Embryonic facial prominence (tissue), 1 donor: ENCODE data around the gene ZFP14.

Source experiments
- DNase-seq: peaks from one replicate; pipeline ENCODE4 v3.0.0-alpha.2; 2016; ENCODE audit errors: extremely low spot score

Gene ZFP14

DNA sequence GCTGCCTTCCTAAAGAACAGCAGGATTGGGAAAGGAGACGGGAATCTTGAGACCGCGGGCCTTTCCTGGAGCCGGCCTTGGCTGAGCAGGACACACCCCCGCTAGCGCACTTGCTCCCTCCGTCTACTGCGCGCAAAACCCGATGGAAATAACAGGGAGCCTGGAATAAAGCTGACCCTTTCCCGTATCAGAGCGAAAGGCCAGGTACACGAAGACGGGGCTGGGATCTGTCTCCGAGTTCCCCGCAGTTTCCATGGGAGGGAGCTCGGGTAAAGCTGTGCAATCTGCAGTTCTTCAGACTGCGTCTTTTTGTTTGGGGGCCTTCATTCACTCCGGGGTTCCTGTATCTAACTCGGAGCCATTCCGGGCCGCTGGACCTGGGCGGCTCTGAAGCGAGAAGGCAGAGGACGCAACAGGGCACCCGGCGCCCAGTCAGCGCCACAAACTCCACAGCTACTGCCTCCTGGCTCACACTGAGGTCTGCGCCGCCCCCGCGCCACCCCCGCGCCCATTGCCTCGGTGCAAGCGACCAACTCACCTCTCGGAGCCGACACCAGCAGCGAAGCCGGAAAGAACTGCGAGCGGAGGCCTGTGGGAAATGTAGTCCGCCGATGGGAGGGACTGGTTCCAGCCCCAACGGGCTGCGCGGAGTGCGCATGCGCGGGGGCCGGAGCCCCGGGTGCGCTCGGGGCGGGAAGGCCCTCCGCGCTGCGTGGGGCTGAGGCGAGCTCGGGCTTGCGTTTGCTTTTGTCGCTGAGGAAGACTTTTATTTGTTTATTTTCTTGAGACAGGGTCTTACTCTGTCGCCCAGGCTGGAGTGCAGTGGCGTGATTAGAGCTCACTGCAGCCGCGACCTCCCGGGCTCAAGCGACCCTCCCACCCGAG lies at the start of gene ZFP14:
TSS of gene ZFP14 (minus strand) at position 577 of the 885 bp plus-strand sequence. CDS start 11,309 bp downstream, outside the sequence.
- peak; percentile 85 for DNase-seq

DNA sequence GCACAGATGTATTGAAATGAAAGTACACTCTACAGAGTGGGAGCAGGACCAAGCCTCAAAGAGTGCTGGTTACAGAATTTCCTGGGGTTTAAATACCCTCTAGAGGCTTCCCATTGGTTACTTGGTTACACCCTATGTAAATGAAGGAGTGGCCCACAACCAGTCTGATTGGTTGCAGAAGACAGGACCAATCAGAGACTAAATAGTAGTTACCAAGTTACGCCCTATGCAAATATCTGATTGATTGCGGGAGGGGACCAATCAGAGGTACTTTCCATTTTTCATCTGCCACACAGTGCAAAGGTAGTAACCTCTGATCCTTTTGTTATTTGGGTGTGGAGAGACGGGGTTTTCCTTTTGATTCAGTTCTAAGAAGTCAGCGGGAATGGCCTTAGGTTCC lies 44.9 kb upstream of the ZFP14 start:
- no peak for DNase-seq

DNA sequence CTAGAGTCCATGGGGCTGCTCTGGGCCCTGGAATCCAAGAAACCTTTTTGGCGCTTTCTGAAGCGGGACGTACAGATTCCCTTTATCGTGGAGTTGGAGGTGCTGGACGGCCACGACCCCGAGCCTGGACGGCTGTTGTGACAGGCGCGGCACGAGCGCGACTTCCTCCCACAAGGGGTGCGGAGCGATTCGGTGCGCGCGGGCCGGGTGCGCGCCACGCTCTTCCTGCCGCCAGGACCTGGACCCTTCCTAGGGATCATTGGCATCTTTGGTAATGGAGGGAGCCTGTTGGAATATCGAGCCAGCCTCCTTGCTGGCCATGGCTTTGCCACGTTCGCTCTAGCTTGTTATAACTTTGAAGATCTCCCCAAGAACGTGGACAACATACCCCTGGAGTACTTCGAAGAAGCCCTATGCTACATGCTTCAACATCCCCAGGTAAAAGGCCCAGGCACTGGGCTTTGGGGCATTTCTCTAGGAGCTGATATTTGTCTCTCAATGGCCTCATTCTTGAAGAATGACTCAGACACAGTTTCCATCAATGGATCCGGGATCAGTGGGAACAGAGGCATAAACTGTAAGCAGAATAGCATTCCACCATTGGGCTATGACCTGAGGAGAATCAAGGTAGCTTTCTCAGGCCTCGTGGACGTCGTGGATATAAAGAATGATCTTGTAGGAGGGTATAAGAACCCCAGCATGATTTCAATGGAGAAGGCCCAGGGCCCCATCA lies 42.9 kb upstream of the ZFP14 start:
- no peak for DNase-seq

DNA sequence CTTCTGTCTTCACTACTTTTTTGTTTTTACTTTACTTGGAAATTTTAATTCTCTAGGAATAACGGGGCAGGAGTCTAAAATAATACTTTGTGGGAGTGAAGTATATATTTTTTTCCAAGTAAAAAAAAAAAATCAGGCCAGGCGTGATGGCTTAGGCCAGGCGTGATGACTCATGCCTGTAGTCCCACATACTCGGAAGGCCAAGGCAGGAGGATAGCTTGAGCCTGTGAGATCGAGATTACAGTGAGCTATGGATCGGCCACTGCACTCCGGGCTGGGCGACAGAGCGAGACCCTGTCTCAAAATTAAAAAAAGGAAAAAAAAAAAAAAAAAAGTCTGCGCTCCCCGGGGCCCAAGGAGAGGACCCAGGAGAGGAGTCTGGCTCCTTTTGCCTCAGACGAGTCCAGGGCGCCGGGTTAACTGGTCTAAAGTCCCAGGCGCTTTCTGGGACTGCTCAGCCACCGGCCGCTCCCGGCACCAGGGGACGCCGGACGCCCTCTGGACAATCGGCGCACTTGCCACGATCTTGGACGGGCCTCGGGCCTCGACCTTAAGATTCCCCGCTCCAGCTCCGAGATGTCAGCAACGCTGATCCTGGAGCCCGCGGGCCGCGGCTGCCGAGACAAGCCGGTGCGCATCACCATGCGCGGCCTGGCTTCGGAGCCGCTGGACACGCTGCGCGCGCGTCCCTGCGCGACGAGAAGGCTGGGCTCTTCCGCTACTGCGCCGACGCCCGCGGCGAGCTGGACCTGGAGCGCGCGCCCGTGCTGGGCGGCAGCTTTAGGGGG lies 42.2 kb upstream of the ZFP14 start:
- DNase-seq = no peak

DNA sequence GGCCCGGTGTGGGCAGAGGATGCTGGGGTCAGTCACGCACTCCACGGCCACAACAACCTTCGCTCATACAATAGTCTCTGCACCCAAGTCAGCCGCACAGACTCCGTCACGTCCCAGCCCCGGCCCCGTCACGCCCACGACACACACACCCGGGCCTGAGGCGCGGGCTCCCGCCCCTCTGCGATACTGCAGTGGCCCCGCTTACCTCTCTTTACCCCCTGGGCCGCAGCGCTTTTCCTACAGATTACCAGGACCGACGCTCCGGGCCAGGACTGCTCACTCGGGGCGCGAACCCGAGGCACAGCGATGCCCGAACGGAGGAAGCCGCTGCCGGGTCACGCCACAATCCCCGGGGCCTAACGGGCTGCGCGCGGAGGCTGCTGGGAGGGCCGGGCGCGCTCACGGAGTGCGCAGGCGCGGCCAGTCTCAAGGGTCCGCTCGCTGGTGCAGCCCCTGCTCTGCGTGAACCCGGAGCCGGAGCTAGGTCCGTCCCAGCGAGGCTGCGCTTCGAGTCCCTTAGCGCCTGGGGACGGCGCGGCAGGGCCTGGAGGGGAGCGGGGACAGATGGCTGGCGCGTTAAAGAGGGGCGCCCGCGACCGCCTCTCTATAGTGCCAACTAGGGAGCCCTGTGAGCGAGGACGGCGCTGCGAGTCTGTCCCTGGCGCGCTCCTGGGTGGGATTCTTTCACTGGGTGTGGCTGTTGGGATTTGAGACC lies 39.4 kb upstream of the ZFP14 start, which contains the start of gene ZFP82:
TSS of gene ZFP82 (minus strand) at position 358 of the 715 bp plus-strand sequence. CDS start 8,855 bp downstream, outside the sequence.
- DNase-seq = peak; percentile 62

DNA sequence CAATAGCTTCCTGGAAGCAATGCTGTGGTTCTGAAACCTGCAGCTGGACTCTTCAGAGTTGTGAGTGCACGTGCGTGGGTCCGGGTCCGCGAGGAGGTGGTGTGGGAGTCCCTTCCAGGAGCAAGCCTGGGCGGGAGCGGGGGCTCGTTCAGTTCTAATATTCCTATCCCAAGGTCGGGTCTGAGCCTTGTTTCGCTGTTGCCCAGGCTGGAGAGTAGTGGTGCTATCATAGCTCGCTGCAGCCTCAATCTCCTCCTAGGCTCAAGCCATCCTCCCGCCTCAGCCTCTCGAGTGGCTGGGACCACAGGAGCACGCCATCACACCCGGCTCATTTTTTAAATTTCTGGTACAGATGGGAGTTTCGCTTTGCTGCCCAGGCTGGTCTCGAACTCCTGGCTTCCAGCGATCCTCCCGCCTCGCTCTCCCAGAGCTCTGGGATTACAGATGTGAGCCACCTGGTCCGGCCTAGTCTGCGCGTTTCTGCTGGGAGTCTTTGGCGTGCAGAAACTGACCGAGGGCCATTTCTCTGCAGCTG lies 38.8 kb upstream of the ZFP14 start:
- DNase-seq = no peak

DNA sequence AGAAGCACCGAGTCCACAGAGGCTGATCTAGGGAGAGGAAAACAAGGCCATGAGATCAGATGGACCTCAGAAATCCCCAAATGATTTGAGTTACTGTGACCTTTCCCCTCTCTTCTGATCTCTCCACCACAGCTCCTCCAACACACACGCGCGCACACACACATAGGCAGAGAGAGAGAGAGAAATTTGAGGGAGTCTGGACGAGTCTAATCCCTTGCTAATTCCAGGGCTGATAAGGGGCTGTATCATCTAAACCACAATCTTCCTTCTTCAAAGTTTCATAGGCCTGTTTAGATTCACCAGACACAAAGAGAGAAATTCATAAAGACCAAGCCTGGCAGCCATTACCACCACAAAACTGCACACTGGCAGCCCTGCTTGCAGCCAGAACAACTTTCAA lies 30.8 kb upstream of the ZFP14 start:
- no peak for DNase-seq

DNA sequence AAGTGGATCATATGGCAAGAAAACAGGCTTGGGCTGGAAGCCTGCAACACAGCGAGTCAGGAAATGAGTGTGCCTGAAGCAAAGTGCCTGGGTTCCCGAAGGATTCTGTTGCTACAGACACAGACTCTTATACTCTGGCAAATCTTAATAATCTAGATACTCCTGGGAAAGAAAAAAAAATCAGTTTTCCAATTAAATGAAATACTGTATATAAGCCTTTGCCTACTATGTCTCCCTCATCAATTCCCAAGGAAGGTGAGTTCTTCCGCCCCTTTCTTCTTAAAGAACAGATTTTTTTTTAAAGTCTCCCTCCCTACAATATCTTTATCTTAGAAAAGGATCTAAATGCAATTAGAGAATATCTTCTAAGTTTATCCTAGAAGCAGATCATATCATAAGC lies 29.1 kb upstream of the ZFP14 start:
- DNase-seq = no peak

DNA sequence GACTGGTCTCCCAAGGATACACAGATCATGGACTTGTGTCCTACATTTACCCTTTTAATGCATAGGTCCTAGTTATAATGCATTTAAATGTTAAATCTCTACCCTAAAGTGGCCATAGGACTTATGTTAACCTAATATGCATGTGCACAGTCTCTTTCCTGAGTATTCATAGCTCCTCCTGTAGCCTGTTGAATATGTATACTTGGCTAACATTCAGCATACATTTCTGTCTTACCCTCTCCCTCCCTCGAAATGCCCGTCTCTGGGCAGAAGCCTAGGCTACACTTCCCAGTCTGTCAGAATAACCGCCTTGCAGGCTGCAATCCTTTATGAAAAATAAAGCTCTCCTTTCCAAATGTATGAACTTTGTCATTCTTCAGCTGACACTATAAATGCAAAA lies 25.5 kb upstream of the ZFP14 start:
- DNase-seq = no peak

DNA sequence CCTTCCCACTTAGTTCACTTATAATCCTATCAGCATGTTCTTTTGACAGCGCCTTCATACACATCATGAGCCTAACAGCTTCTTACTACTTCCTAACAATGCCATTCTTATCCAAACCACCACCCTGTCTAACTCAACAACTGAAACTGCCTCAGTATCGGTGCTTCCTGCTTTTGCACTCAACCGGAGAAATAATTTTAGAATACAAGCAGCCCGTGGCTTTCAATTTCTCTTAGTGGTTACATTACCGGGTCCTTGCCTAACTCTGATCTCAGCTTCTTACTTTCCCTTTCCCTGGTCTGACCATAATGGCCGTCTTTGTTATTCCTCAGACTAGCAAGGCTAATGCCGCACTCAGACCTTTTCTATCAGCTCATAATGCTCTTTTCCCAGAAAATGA lies 22.5 kb upstream of the ZFP14 start:
- no peak for DNase-seq

DNA sequence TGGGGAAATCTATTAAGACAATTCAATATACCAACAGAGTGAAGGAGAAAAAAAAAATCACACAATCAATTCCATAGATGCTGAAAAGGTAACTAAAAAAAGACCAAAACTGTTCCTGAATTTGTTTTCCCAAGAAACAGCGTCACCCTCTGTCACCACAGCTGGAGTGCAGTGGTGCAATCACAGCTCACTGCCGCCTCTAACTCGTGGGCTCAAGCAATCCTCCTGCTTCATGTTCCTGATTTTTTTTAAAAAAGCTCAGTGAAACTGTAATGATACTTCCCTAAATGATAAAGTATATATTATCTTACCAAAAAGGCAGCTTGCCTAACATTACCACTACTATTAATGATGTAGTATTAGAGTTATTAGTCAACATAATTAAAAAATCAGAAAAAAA lies 19.6 kb upstream of the ZFP14 start:
- DNase-seq = no peak

DNA sequence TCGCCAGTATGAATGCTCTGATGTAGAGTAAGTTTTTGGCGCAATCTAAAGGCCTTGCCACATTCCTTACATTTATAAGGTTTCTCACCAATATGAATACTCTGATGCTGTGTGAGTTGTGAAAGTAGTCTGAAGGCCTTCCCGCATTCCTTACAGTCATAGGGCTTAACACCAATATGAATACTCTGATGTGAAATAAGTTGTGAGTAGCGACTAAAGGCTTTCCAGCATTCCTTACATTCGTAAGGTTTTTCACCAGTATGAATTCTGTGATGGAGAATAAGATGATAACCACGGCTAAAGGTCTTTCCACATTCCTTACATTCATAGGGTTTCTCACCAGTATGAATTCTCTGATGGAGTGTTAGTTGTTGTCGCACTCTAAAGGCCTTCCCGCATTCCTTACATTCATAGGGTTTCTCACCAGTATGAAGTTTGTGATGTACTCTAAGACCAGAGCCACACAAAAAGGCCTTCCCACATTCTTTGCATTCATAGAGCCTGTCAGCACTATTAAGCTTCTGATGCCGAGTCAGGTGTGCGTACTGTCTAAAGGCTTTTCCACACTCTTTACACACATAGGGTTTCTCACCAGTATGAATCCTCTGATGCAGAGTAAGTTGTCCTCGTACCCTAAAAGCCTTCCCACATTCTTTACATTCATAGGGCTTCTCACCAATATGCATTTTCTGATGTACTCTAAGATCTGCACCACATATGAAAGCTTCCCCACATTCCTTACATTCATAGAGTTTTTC lies 14.1 kb upstream of the ZFP14 start:
- DNase-seq = no peak

DNA sequence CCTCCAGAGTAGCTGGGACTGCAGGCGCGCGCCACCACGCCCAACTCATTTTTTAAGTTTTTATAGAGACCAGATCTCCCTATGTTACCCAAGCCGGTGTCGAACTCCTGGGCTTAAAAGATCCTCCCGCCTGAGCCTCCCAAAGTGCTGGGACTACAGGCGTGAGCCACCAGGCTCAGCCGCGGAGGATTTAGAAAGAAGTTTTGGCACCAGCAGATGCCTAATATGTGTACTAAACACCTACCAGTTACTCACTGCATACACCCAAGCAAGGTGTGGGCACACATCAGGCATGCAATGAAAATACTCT lies 464 bp upstream of the ZFP14 start:
- no peak for DNase-seq

DNA sequence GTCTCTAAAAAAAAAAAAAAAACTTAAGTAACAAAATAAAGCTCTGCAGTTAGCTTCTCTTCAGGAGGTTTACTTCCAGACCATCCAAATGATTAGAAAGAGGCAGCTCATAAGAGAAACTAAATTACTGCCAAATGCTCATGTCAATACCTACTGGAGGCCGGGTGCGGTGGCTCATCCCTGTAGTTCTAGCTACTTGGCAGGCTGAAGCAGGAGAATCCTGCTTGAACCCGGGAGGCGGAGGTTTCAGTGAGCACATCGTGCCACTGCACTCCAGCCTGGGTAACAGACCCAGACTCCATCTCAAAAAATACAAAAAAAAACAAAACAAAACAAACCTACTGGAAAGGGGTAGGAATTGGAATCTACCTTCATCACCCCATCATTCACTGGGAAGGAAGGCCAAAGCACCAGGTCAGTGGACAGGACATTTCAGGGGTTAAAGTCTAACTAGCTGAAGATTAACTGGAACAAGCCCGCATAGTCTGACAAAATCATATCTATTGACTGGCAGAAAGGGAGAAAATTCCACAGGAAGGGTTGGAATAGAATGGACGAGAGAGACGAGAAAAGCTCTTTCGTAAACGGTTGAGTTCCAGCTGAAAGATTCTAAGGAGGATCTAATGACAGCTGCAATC lies 1.3 kb downstream of the ZFP14 start:
- DNase-seq = no peak

DNA sequence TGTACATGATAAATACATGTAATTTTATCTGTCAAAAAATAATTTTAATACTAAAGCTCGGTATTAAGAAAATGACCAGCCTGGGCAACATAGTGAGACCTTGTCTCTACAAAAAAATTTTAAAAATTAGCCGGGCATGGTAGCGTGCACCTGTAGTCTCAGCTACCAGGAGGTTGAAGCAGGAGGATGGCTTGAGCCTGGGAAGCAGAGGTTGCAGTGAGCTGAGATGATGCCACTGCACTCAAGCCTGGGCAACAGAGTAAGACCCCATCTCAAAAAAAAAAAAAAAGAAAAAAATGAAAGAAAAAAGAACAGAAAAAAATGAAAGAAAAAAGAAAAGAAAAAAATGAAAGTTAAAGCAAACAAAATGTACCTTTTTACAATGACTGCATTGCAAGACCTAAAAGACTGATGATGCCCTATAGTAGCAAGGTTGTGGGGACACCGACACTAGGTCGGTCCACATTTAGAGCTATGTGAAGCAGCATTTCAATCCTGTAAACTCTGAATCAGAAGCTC lies 5.3 kb downstream of the ZFP14 start:
- DNase-seq = no peak

DNA sequence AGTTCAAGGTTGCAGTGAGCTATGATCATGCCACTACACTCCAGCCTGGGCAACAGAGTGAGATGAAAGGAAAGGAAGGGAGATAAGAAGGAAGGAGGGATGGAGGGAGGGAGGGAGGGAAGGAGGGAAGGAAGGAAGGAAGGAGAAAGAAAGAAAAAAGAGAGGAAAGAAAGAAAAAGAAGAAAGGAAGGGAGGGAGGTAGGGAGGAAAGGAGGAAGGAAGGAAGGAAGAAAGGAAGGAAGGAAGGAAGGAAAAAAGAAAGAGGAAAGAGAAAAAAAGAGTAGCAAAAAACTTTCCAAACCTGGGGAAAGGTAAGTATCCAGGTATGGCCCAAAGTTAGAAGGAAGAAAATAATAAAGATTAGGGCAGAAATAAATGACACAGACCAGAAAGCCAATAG lies 7.1 kb downstream of the ZFP14 start:
- no peak for DNase-seq

DNA sequence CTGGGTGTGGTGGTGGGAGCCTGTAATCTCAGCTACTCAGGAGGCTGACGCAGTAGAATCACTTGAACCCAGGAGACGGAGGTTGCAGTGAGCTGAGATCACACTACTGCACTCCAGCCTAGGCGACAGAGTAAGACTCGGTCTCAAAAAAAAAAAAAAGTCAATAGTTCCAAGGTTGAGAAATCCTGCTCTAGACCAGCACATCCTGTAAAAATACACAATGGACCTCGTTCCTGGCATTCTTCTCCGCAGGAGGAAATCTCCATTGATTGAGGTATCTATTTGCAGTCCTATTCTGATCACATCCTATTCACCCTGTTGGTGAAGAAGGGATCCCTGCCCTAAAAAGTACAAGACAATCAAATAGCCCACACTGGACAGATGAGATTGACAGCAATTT lies 15.2 kb downstream of the ZFP14 start:
- no peak for DNase-seq

DNA sequence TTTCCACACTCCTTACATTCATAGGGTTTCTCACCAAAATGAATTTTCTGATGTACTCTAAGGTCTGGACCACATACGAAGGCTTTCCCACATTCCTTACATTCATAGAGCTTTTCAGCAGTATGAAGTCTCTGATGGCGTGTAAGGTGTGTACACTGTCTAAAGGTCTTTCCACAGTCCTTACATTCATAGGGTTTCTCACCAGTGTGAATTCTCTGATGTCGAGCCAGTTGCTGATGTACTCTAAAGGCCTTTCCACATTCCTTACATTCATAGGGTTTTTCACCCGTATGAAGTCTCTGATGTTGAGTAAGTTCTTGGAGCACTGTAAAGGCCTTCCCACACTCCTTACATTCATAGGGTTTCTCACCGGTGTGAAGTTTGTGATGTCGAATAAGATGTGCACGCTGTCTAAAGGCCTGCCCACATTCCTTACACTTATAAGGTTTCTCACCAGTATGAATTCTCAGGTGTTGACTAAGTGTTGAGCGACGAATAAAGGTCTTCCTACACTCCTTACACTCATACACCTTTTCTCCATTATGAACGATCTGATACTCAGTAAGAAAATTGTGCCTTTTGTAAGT lies 38.1 kb downstream of the ZFP14 start:
- DNase-seq = no peak
